HFF-Myc (cell line): Measurements from ENCODE around the gene HLF.

Source experiments
- DNase-seq: peaks from one replicate; pipeline ENCODE4 v3.0.0-alpha.2; 2011; ENCODE audit warnings: low read depth; ENCODE audit errors: extremely low read depth
- H3K4me3 ChIP-seq: replicated peaks from 2 replicates; pipeline ENCODE4 v1.5.1; 2011; ENCODE audit warnings: low read depth, mild to moderate bottlenecking, control low read depth, low read length
- CTCF ChIP-seq: IDR thresholded peaks from 2 replicates; pipeline ENCODE4 v1.5.1; 2012; ENCODE audit warnings: mild to moderate bottlenecking, low read depth, low read length, control low read depth; ENCODE audit errors: missing control alignments

The HLF gene

GRCh38 chr17:55264645-55265298 is at the start of gene HLF:
Gene HLF (plus strand): TSS chr17:55264960. CDS start chr17:55265485, 525 bp downstream.
- H3K4me3 ChIP-seq, result peak within 1 kb of the TSS; percentile 19

GRCh38 chr17:55215711-55216110 is 49.0 kb upstream of the HLF start:
- no peak overlapping the region for H3K4me3 ChIP-seq
- no peak for TF ChIP-seq CTCF
- DNase-seq, result no peak

More at GRCh38 chr17:55264645-55265298, at the start of gene HLF:
- DNase-seq, result no peak
- no peak for TF ChIP-seq CTCF

GRCh38 chr17:55216888-55217287 is 47.9 kb upstream of the HLF start:
- no peak overlapping the region for H3K4me3 ChIP-seq
- DNase-seq, result no peak
- TF ChIP-seq CTCF, result no peak

GRCh38 chr17:55219459-55219858 is 45.3 kb upstream of the HLF start:
- no peak for TF ChIP-seq CTCF
- H3K4me3 ChIP-seq, result no peak overlapping the region
- DNase-seq, result no peak

GRCh38 chr17:55219934-55220333 is 44.8 kb upstream of the HLF start:
- no peak overlapping the region for H3K4me3 ChIP-seq
- DNase-seq, result no peak
- no peak for TF ChIP-seq CTCF

GRCh38 chr17:55223524-55223923 is 41.2 kb upstream of the HLF start:
- no peak for TF ChIP-seq CTCF

GRCh38 chr17:55224746-55225145 is 40.0 kb upstream of the HLF start:
- TF ChIP-seq CTCF, result no peak
- DNase-seq, result no peak
- H3K4me3 ChIP-seq, result no peak overlapping the region

More at GRCh38 chr17:55223524-55223923, 41.2 kb upstream of the HLF start:
- no peak overlapping the region for H3K4me3 ChIP-seq
- no peak for DNase-seq
